Measurements from ENCODE around the gene POLK.

DNA sequence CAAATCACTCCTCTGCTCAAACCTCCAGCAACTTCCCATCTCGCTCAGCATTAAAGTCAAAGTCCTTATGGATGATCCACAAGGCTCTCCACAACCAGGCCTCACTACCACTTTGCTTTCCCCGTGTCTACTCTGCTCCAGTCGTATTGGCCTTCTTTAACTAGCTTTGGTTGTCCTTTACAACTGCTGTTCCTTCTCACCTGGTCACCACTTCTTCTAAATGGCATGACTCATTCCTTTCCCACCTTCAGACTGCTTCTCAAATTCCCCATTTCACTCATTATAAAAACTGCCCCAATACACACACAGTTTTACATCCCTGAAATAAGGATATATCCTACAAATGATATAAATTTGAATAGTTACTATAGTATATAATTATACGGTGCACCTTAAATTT, 30.7 kb upstream of the POLK start:
- no peak for TF ChIP-seq EZH2 (IDR thresholded peaks at IDR 0.05; ENCODE audit: low read depth, low read length, severe bottlenecking)
- TF ChIP-seq, protein P1, sequence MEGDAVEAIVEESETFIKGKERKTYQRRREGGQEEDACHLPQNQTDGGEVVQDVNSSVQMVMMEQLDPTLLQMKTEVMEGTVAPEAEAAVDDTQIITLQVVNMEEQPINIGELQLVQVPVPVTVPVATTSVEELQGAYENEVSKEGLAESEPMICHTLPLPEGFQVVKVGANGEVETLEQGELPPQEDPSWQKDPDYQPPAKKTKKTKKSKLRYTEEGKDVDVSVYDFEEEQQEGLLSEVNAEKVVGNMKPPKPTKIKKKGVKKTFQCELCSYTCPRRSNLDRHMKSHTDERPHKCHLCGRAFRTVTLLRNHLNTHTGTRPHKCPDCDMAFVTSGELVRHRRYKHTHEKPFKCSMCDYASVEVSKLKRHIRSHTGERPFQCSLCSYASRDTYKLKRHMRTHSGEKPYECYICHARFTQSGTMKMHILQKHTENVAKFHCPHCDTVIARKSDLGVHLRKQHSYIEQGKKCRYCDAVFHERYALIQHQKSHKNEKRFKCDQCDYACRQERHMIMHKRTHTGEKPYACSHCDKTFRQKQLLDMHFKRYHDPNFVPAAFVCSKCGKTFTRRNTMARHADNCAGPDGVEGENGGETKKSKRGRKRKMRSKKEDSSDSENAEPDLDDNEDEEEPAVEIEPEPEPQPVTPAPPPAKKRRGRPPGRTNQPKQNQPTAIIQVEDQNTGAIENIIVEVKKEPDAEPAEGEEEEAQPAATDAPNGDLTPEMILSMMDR (IDR thresholded peaks at IDR 0.05; ENCODE audit: control extremely low read depth in 1 of 3, insufficient read depth in 1 of 3, low read depth in 1 of 3, low read length in 3 of 3), result no peak
- no peak for TF ChIP-seq EGR1 (IDR thresholded peaks at IDR 0.05; ENCODE audit: borderline replicate concordance, low read depth, low read length)
- TF ChIP-seq ASH2L (IDR thresholded peaks at IDR 0.05; ENCODE audit: low read length), result no peak
- no peak for TF ChIP-seq SRF (IDR thresholded peaks at IDR 0.05; ENCODE audit: low read depth, low read length)
- TF ChIP-seq, protein P2, sequence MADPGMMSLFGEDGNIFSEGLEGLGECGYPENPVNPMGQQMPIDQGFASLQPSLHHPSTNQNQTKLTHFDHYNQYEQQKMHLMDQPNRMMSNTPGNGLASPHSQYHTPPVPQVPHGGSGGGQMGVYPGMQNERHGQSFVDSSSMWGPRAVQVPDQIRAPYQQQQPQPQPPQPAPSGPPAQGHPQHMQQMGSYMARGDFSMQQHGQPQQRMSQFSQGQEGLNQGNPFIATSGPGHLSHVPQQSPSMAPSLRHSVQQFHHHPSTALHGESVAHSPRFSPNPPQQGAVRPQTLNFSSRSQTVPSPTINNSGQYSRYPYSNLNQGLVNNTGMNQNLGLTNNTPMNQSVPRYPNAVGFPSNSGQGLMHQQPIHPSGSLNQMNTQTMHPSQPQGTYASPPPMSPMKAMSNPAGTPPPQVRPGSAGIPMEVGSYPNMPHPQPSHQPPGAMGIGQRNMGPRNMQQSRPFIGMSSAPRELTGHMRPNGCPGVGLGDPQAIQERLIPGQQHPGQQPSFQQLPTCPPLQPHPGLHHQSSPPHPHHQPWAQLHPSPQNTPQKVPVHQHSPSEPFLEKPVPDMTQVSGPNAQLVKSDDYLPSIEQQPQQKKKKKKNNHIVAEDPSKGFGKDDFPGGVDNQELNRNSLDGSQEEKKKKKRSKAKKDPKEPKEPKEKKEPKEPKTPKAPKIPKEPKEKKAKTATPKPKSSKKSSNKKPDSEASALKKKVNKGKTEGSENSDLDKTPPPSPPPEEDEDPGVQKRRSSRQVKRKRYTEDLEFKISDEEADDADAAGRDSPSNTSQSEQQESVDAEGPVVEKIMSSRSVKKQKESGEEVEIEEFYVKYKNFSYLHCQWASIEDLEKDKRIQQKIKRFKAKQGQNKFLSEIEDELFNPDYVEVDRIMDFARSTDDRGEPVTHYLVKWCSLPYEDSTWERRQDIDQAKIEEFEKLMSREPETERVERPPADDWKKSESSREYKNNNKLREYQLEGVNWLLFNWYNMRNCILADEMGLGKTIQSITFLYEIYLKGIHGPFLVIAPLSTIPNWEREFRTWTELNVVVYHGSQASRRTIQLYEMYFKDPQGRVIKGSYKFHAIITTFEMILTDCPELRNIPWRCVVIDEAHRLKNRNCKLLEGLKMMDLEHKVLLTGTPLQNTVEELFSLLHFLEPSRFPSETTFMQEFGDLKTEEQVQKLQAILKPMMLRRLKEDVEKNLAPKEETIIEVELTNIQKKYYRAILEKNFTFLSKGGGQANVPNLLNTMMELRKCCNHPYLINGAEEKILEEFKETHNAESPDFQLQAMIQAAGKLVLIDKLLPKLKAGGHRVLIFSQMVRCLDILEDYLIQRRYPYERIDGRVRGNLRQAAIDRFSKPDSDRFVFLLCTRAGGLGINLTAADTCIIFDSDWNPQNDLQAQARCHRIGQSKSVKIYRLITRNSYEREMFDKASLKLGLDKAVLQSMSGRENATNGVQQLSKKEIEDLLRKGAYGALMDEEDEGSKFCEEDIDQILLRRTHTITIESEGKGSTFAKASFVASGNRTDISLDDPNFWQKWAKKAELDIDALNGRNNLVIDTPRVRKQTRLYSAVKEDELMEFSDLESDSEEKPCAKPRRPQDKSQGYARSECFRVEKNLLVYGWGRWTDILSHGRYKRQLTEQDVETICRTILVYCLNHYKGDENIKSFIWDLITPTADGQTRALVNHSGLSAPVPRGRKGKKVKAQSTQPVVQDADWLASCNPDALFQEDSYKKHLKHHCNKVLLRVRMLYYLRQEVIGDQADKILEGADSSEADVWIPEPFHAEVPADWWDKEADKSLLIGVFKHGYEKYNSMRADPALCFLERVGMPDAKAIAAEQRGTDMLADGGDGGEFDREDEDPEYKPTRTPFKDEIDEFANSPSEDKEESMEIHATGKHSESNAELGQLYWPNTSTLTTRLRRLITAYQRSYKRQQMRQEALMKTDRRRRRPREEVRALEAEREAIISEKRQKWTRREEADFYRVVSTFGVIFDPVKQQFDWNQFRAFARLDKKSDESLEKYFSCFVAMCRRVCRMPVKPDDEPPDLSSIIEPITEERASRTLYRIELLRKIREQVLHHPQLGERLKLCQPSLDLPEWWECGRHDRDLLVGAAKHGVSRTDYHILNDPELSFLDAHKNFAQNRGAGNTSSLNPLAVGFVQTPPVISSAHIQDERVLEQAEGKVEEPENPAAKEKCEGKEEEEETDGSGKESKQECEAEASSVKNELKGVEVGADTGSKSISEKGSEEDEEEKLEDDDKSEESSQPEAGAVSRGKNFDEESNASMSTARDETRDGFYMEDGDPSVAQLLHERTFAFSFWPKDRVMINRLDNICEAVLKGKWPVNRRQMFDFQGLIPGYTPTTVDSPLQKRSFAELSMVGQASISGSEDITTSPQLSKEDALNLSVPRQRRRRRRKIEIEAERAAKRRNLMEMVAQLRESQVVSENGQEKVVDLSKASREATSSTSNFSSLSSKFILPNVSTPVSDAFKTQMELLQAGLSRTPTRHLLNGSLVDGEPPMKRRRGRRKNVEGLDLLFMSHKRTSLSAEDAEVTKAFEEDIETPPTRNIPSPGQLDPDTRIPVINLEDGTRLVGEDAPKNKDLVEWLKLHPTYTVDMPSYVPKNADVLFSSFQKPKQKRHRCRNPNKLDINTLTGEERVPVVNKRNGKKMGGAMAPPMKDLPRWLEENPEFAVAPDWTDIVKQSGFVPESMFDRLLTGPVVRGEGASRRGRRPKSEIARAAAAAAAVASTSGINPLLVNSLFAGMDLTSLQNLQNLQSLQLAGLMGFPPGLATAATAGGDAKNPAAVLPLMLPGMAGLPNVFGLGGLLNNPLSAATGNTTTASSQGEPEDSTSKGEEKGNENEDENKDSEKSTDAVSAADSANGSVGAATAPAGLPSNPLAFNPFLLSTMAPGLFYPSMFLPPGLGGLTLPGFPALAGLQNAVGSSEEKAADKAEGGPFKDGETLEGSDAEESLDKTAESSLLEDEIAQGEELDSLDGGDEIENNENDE (IDR thresholded peaks at IDR 0.05; ENCODE audit: insufficient replicate concordance, low read length), result no peak
- no peak for TF ChIP-seq BRCA1 (IDR thresholded peaks at IDR 0.05; ENCODE audit: low read depth, low read length)
- no peak for TF ChIP-seq POLR2A (IDR thresholded peaks at IDR 0.05; ENCODE audit: control extremely low read depth in 1 of 2, low read depth in 2 of 2, low read length in 2 of 2)
- no peak for TF ChIP-seq YY1 (IDR thresholded peaks at IDR 0.05; ENCODE audit: low read depth, low read length)
- TF ChIP-seq CEBPB (IDR thresholded peaks at IDR 0.05; ENCODE audit: low read depth, low read length), result no peak
- no peak for TF ChIP-seq ZNF274 (IDR thresholded peaks at IDR 0.05; ENCODE audit: borderline replicate concordance, extremely low read depth, low read length)
